MM.1S (cell line): Measurements from ENCODE around the gene CCNT2.

Experiments
- DNase-seq: peaks from one replicate; pipeline ENCODE4 v3.0.0-alpha.2; 2015
- H2AFZ ChIP-seq: fragments of 300-600 bp; sonication (generic); 2 replicates; pipeline ENCODE4 v1.6.0; 2016; ENCODE audit warnings: antibody characterized with exemption, low read length
- H3F3A ChIP-seq: fragments of 300-600 bp; sonication (generic); 2 replicates; pipeline ENCODE4 v1.6.1; 2016; ENCODE audit warnings: mild to moderate bottlenecking, antibody characterized with exemption, low read length, moderate library complexity, mixed read lengths; ENCODE audit not compliant: insufficient read depth
- H3K27ac ChIP-seq: fragments of 300-600 bp; sonication (generic); 2 replicates; pipeline ENCODE4 v1.5.1; 2016; ENCODE audit warnings: mild to moderate bottlenecking, low read length
- H3K27me3 ChIP-seq: fragments of 300-600 bp; sonication (generic); replicated peaks from 2 replicates; pipeline ENCODE4 v1.6.0; 2016; ENCODE audit warnings: low read length; ENCODE audit not compliant: insufficient read depth
- H3K36me3 ChIP-seq: fragments of 300-600 bp; sonication (generic); replicated peaks from 2 replicates; pipeline ENCODE4 v1.6.1; 2016; ENCODE audit warnings: mild to moderate bottlenecking, low read length, mixed read lengths; ENCODE audit not compliant: insufficient read depth
- H3K4me1 ChIP-seq: fragments of 300-600 bp; sonication (generic); 2 replicates; pipeline ENCODE4 v1.6.1; 2016; ENCODE audit warnings: low read length, mixed read lengths
- H3K4me2 ChIP-seq: fragments of 300-600 bp; sonication (generic); 2 replicates; pipeline ENCODE4 v1.6.0; 2016; ENCODE audit warnings: low read depth, low read length
- H3K4me3 ChIP-seq: fragments of 300-600 bp; sonication (generic); 2 replicates; pipeline ENCODE4 v1.5.1; 2016; ENCODE audit warnings: low read length, mixed read lengths
- H3K79me2 ChIP-seq: fragments of 300-600 bp; sonication (generic); 2 replicates; pipeline ENCODE4 v1.6.1; 2016; ENCODE audit warnings: mixed run types, low read length, mixed read lengths
- H3K9ac ChIP-seq: fragments of 300-600 bp; sonication (generic); 2 replicates; pipeline ENCODE4 v1.6.1; 2016; ENCODE audit warnings: low read length, mixed read lengths
- H3K9me2 ChIP-seq: fragments of 300-600 bp; sonication (generic); replicated peaks from 2 replicates; pipeline ENCODE4 v1.6.1; 2016; ENCODE audit warnings: mild to moderate bottlenecking, low read length, mixed read lengths; ENCODE audit not compliant: insufficient read depth
- H3K9me3 ChIP-seq: fragments of 300-600 bp; sonication (generic); replicated peaks from 2 replicates; pipeline ENCODE4 v1.6.1; 2016; ENCODE audit warnings: mild to moderate bottlenecking, low read length, mixed read lengths; ENCODE audit not compliant: insufficient read depth
- H4K20me1 ChIP-seq: fragments of 300-600 bp; sonication (generic); 2 replicates; pipeline ENCODE4 v1.6.1; 2016; ENCODE audit warnings: mild to moderate bottlenecking, low read length, moderate library complexity, mixed read lengths; ENCODE audit not compliant: insufficient read depth
- EZH2 ChIP-seq: fragments of 300-600 bp; sonication (generic); optimal IDR thresholded peaks from 2 replicates; pipeline ENCODE3; 2017; ENCODE audit warnings: low read depth, mild to moderate bottlenecking, antibody characterized with exemption, low read length, mixed read lengths
- EZH2phosphoT487 ChIP-seq: fragments of 300-600 bp; sonication (generic); IDR thresholded peaks from 2 replicates; pipeline ENCODE4 v1.6.1; 2018; ENCODE audit warnings: antibody characterized with exemption, low read length
- TF ChIP-seq, protein P1 (sequence below): fragments of 300-600 bp; sonication (generic); IDR thresholded peaks from 2 replicates; pipeline ENCODE4 v1.5.1; 2016; ENCODE audit warnings: antibody characterized with exemption, low read length, mixed read lengths

CCNT2 gene

DNA sequence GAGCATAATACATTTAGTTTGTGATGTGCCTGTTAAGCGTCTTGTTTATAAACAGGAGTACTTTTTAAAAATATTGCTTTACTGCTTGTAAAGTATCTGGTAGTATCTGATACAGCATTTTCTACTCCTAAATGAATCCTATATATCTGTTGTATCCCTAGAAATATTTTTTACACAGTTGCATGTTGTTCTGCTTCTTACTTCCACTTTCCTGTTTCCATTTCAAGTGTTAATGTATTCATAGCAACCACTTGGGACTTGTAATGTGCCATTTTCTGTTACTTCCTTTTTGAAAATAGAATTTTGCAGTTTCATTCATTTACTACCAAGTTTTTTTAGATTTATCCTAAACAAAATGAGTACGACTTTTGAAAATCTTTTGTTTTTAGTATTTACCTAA, 24.9 kb downstream of the CCNT2 start:
- peaks cover 68% of the 10 kb centered on the region for H3K79me2 ChIP-seq
- DNase-seq, result no peak

DNA sequence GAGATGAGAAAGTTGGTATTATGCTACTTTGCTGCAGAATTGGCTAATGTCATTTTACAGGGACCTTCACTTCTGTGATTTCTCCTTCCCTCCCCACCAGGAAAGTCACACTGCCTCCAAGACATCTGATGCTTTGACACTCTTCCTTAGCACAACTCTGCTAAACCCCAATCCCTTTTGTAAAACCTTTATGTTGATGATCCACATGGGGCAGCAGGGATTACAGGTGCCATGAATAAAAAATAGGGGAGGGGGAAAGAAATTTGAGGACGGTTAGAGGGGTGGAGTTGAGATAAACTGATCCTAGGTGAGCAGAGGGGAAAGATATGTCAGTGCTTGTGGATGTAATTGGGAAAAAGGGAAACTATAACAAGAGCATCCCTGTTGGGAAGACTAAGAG, 26.4 kb downstream of the CCNT2 start:
- TF ChIP-seq, protein P1, sequence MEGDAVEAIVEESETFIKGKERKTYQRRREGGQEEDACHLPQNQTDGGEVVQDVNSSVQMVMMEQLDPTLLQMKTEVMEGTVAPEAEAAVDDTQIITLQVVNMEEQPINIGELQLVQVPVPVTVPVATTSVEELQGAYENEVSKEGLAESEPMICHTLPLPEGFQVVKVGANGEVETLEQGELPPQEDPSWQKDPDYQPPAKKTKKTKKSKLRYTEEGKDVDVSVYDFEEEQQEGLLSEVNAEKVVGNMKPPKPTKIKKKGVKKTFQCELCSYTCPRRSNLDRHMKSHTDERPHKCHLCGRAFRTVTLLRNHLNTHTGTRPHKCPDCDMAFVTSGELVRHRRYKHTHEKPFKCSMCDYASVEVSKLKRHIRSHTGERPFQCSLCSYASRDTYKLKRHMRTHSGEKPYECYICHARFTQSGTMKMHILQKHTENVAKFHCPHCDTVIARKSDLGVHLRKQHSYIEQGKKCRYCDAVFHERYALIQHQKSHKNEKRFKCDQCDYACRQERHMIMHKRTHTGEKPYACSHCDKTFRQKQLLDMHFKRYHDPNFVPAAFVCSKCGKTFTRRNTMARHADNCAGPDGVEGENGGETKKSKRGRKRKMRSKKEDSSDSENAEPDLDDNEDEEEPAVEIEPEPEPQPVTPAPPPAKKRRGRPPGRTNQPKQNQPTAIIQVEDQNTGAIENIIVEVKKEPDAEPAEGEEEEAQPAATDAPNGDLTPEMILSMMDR, result no peak
- TF ChIP-seq EZH2 (no peak), EZH2phosphoT487 (no peak)
- Histone ChIP-seq H3K9me2 (no peaks in the 10 kb centered on the region), H4K20me1 (no peaks in the 10 kb centered on the region), H3F3A (no peaks in the 10 kb centered on the region), H3K27me3 (no peaks in the 10 kb centered on the region), H3K27ac (no peak overlapping the region), H3K4me2 (no peak overlapping the region), H3K9ac (no peak overlapping the region), H3K9me3 (no peaks in the 10 kb centered on the region), H3K4me3 (no peak overlapping the region), H3K4me1 (peaks cover 15% of the 10 kb centered on the region), H3K79me2 (peaks cover 66% of the 10 kb centered on the region), H3K36me3 (peaks cover 27% of the 10 kb centered on the region), H2AFZ (no peak overlapping the region)
- no peak for DNase-seq

More for the DNA sequence above, 24.9 kb downstream of the CCNT2 start:
- no peaks in the 10 kb centered on the region for H3K9me2 ChIP-seq
- H4K20me1 ChIP-seq, result no peaks in the 10 kb centered on the region
- H3K4me3 ChIP-seq, result no peak overlapping the region
- H3K36me3 ChIP-seq, result peaks cover 33% of the 10 kb centered on the region
- H3K9ac ChIP-seq, result no peak overlapping the region
- H3K9me3 ChIP-seq, result no peaks in the 10 kb centered on the region
- TF ChIP-seq, protein P1, result no peak
- no peak for TF ChIP-seq EZH2phosphoT487
- no peak for TF ChIP-seq EZH2
- H3K27me3 ChIP-seq, result no peaks in the 10 kb centered on the region
- peaks cover 15% of the 10 kb centered on the region for H3K4me1 ChIP-seq
- H2AFZ ChIP-seq, result no peak overlapping the region
- H3K27ac ChIP-seq, result peak overlapping the region; percentile 6; the same call in 1 of the 2 replicates
- peak overlapping the region; percentile 19; the same call in 1 of the 2 replicates for H3K4me2 ChIP-seq
- H3F3A ChIP-seq, result no peaks in the 10 kb centered on the region

DNA sequence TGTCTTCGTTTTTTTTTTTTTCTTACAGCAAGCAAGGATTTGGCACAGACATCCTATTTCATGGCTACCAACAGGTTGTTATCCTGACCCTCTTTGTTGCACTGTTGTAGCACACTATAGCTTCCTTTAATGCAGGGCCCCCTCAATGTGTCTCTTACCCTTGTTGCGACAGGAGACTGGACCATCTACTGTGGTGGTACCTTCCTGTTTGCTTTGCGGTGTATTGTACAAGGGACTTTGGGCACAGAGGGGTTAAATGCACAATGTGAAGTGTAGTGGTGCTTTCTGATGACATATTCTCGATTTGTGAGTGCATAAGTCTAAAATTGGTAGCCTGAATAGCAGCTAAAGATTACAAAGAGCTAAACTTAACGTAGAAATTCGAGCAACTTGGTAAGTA, 27.5 kb downstream of the CCNT2 start:
- H3K4me1 ChIP-seq, result peaks cover 15% of the 10 kb centered on the region
- no peak overlapping the region for H3K9ac ChIP-seq
- DNase-seq, result no peak
- H3K4me2 ChIP-seq, result no peak overlapping the region
- no peak overlapping the region for H3K4me3 ChIP-seq
- H3K36me3 ChIP-seq, result peaks cover 25% of the 10 kb centered on the region
- no peaks in the 10 kb centered on the region for H3K9me3 ChIP-seq
- TF ChIP-seq, protein P1, result no peak
- TF ChIP-seq EZH2phosphoT487, result no peak
- TF ChIP-seq EZH2, result no peak
- no peak overlapping the region for H2AFZ ChIP-seq
- no peaks in the 10 kb centered on the region for H3K27me3 ChIP-seq
- H3K27ac ChIP-seq, result no peak overlapping the region
- H3F3A ChIP-seq, result no peaks in the 10 kb centered on the region
- peaks cover 65% of the 10 kb centered on the region for H3K79me2 ChIP-seq
- no peaks in the 10 kb centered on the region for H3K9me2 ChIP-seq
- H4K20me1 ChIP-seq, result no peaks in the 10 kb centered on the region; the same call in 1 of the 2 replicates
